ENCODE measurements around the gene POC1B.

DNA sequence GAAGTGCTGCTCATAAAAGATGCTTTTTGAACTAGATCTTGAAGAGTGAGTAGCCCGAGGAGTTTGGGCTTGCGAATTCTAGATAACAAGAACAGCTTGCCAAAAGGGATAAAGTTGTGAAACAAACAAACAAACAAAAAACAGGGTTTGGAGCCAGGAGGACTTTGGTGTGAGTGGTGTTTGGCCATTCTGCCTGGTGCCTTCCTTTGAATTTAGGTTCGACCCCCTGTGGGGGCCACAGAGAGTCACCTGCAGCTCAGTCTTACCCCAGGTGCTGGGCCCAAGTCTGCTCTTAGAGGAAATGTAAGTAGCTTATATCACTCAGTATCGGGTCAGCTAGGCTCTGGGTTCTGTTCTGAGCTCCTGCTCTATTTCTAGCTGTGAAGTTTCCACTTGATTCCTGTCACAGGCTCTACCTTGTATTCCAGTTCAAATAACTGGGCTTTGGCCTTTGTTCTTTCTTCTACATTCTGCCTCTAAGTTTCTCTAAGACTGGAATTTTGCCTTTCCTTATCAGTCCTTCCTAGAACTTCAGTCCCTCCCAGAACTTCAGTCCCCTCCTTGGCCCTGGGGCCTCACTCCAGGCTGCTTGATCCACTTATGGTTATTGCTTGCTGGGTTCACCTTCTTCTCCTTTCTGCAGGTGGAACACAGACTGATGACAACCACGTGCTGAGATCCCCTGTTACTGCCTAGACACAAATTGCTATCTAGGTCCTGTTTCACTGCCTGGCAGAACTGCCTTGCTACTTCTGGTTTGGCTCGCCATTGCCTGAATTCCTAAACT, 153.1 kb downstream of the POC1B start:
- TF ChIP-seq ZBTB21 (CRISPR knock-in tag; IDR thresholded peaks at IDR 0.05; ENCODE audit: borderline replicate concordance), result no peak
- TF ChIP-seq, protein P1, sequence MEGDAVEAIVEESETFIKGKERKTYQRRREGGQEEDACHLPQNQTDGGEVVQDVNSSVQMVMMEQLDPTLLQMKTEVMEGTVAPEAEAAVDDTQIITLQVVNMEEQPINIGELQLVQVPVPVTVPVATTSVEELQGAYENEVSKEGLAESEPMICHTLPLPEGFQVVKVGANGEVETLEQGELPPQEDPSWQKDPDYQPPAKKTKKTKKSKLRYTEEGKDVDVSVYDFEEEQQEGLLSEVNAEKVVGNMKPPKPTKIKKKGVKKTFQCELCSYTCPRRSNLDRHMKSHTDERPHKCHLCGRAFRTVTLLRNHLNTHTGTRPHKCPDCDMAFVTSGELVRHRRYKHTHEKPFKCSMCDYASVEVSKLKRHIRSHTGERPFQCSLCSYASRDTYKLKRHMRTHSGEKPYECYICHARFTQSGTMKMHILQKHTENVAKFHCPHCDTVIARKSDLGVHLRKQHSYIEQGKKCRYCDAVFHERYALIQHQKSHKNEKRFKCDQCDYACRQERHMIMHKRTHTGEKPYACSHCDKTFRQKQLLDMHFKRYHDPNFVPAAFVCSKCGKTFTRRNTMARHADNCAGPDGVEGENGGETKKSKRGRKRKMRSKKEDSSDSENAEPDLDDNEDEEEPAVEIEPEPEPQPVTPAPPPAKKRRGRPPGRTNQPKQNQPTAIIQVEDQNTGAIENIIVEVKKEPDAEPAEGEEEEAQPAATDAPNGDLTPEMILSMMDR (IDR thresholded peaks at IDR 0.05), result no peak
- TF ChIP-seq, protein P2, sequence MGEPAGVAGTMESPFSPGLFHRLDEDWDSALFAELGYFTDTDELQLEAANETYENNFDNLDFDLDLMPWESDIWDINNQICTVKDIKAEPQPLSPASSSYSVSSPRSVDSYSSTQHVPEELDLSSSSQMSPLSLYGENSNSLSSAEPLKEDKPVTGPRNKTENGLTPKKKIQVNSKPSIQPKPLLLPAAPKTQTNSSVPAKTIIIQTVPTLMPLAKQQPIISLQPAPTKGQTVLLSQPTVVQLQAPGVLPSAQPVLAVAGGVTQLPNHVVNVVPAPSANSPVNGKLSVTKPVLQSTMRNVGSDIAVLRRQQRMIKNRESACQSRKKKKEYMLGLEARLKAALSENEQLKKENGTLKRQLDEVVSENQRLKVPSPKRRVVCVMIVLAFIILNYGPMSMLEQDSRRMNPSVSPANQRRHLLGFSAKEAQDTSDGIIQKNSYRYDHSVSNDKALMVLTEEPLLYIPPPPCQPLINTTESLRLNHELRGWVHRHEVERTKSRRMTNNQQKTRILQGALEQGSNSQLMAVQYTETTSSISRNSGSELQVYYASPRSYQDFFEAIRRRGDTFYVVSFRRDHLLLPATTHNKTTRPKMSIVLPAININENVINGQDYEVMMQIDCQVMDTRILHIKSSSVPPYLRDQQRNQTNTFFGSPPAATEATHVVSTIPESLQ (CRISPR knock-in tag; IDR thresholded peaks at IDR 0.05), result no peak
- TF ChIP-seq, protein P3, sequence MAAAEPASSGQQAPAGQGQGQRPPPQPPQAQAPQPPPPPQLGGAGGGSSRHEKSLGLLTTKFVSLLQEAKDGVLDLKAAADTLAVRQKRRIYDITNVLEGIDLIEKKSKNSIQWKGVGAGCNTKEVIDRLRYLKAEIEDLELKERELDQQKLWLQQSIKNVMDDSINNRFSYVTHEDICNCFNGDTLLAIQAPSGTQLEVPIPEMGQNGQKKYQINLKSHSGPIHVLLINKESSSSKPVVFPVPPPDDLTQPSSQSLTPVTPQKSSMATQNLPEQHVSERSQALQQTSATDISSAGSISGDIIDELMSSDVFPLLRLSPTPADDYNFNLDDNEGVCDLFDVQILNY (CRISPR knock-in tag; IDR thresholded peaks at IDR 0.05), result no peak
- TF ChIP-seq JUN (CRISPR knock-in tag; IDR thresholded peaks at IDR 0.05), result no peak
- TF ChIP-seq, protein P4, sequence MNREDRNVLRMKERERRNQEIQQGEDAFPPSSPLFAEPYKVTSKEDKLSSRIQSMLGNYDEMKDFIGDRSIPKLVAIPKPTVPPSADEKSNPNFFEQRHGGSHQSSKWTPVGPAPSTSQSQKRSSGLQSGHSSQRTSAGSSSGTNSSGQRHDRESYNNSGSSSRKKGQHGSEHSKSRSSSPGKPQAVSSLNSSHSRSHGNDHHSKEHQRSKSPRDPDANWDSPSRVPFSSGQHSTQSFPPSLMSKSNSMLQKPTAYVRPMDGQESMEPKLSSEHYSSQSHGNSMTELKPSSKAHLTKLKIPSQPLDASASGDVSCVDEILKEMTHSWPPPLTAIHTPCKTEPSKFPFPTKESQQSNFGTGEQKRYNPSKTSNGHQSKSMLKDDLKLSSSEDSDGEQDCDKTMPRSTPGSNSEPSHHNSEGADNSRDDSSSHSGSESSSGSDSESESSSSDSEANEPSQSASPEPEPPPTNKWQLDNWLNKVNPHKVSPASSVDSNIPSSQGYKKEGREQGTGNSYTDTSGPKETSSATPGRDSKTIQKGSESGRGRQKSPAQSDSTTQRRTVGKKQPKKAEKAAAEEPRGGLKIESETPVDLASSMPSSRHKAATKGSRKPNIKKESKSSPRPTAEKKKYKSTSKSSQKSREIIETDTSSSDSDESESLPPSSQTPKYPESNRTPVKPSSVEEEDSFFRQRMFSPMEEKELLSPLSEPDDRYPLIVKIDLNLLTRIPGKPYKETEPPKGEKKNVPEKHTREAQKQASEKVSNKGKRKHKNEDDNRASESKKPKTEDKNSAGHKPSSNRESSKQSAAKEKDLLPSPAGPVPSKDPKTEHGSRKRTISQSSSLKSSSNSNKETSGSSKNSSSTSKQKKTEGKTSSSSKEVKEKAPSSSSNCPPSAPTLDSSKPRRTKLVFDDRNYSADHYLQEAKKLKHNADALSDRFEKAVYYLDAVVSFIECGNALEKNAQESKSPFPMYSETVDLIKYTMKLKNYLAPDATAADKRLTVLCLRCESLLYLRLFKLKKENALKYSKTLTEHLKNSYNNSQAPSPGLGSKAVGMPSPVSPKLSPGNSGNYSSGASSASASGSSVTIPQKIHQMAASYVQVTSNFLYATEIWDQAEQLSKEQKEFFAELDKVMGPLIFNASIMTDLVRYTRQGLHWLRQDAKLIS (CRISPR knock-in tag; IDR thresholded peaks at IDR 0.05; ENCODE audit: borderline replicate concordance), result no peak
- TF ChIP-seq NR3C1 (CRISPR knock-in tag; conservative IDR thresholded peaks at IDR 0.05; ENCODE audit: low read depth), result no peak
- TF ChIP-seq, protein P5, sequence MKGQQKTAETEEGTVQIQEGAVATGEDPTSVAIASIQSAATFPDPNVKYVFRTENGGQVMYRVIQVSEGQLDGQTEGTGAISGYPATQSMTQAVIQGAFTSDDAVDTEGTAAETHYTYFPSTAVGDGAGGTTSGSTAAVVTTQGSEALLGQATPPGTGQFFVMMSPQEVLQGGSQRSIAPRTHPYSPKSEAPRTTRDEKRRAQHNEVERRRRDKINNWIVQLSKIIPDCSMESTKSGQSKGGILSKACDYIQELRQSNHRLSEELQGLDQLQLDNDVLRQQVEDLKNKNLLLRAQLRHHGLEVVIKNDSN (CRISPR knock-in tag; IDR thresholded peaks at IDR 0.05), result no peak
- TF ChIP-seq, protein P6, sequence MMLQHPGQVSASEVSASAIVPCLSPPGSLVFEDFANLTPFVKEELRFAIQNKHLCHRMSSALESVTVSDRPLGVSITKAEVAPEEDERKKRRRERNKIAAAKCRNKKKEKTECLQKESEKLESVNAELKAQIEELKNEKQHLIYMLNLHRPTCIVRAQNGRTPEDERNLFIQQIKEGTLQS (CRISPR knock-in tag; conservative IDR thresholded peaks at IDR 0.05), result no peak
- no peak for TF ChIP-seq TCF7 (CRISPR knock-in tag; IDR thresholded peaks at IDR 0.05; ENCODE audit: low read depth)
- TF ChIP-seq KAT7 (CRISPR knock-in tag; IDR thresholded peaks at IDR 0.05; ENCODE audit: borderline replicate concordance), result no peak

Measured in WTC11 (cell line).